ENCODE data around the gene RFX5. TPM values are rescaled to one million over a fixed set of nuclear protein-coding genes. Genes with fewer than 3 reads are reported as not detected.

RFX5 gene
- total RNA-seq, 1 experiment from 2014 or later = 73.6 TPM

GRCh38 chr1:151347523-151348246 is 633 bp upstream of the RFX5 start:
- DNase-seq = no peak
- BruUV-seq (replicated peaks) = TSS peak; percentile 57
- Histone ChIP-seq H3K27ac (peak overlapping the region; percentile 40), H3K4me3 (peak overlapping the region; percentile 82; the same call in 1 of the 2 replicates), H3K27me3 (ENCODE audit: insufficient read depth, low read depth) (no peaks in the 10 kb centered on the region), H3K9me3 (ENCODE audit: insufficient read depth, low read depth) (no peaks in the 10 kb centered on the region; the same call in 1 of the 2 replicates), H3K4me1 (replicated peaks; ENCODE audit: insufficient read depth) (peaks cover 11% of the 10 kb centered on the region), H3K79me2 (ENCODE audit: low read depth) (peaks cover 8% of the 10 kb centered on the region; the same call in 1 of the 2 replicates), H2AFZ (peak overlapping the region; percentile 75), H3F3A (ENCODE audit: insufficient read depth, low read depth) (no peaks in the 10 kb centered on the region), H3K36me3 (ENCODE audit: low read depth) (peaks cover 4% of the 10 kb centered on the region; the same call in 1 of the 2 replicates), H4K20me1 (ENCODE audit: insufficient read depth) (no peaks in the 10 kb centered on the region), H3K9me2 (ENCODE audit: insufficient read depth) (no peaks in the 10 kb centered on the region), H3K4me2 (peak overlapping the region; percentile 75)
- CTCF ChIA-PET = interaction anchor here (0.7 kb wide), 1 partner anchor 412 kb away, joined by 3 read pairs; no protein-coding TSS in a partner anchor
- POLR2A ChIA-PET (ENCODE audit: unreplicated experiment) = interaction anchor here (0.7 kb wide), 1 partner anchor 20 kb away, joined by 6 read pairs; no protein-coding TSS in a partner anchor
- intact Hi-C loops (cut with micrococcal nuclease; ENCODE audit: unreplicated experiment) = loop anchor here (2.0 kb wide), 1 partner anchor 51 kb away; the partner anchor contains the start of gene PSMB4
- TF ChIP-seq CTCF (conservative IDR thresholded peaks at IDR 0.05) (no peak), EZH2 (IDR thresholded peaks at IDR 0.05; ENCODE audit: low read depth) (no peak)

- H3K9me2 ChIP-seq (ENCODE audit: insufficient read depth) = no peaks in the 10 kb centered on the region
- TF ChIP-seq EZH2 (IDR thresholded peaks at IDR 0.05; ENCODE audit: low read depth) (no peak), CTCF (conservative IDR thresholded peaks at IDR 0.05) (no peak)
- H4K20me1 ChIP-seq (ENCODE audit: insufficient read depth) = no peaks in the 10 kb centered on the region
- POLR2A ChIA-PET (ENCODE audit: unreplicated experiment) = no interaction called here
- H3K4me1 ChIP-seq (replicated peaks; ENCODE audit: insufficient read depth) = peaks cover 11% of the 10 kb centered on the region
- peaks cover 8% of the 10 kb centered on the region for H3F3A ChIP-seq (ENCODE audit: insufficient read depth, low read depth)
- DNase-seq = no peak
- intact Hi-C loops (cut with micrococcal nuclease; ENCODE audit: unreplicated experiment) = loop anchor here (2.0 kb wide), 1 partner anchor 53 kb away; the partner anchor contains the start of gene PSMB4
- peaks cover 4% of the 10 kb centered on the region; the same call in 1 of the 2 replicates for H3K36me3 ChIP-seq (ENCODE audit: low read depth)
- H2AFZ ChIP-seq = peak overlapping the region; percentile 82
- CTCF ChIA-PET = no interaction called here
- no peaks in the 10 kb centered on the region for H3K27me3 ChIP-seq (ENCODE audit: insufficient read depth, low read depth)
- no peaks in the 10 kb centered on the region; the same call in 1 of the 2 replicates for H3K9me3 ChIP-seq (ENCODE audit: insufficient read depth, low read depth)
- peak overlapping the region; percentile 83 for H3K27ac ChIP-seq
- H3K4me2 ChIP-seq = peak overlapping the region; percentile 98
- peaks cover 8% of the 10 kb centered on the region; the same call in 1 of the 2 replicates for H3K79me2 ChIP-seq (ENCODE audit: low read depth)
- TSS peak; percentile 69 for BruUV-seq (replicated peaks)
- H3K4me3 ChIP-seq = peak overlapping the region; percentile 82
These were observed 827 bp downstream of the RFX5 start for GRCh38 chr1:151346082-151346768.

GRCh38 chr1:151344291-151344690 is 2.8 kb downstream of the RFX5 start:
- Histone ChIP-seq H3K36me3 (ENCODE audit: low read depth) (peaks cover 4% of the 10 kb centered on the region; the same call in 1 of the 2 replicates), H3K9me2 (ENCODE audit: insufficient read depth) (no peaks in the 10 kb centered on the region), H3F3A (ENCODE audit: insufficient read depth, low read depth) (peaks cover 11% of the 10 kb centered on the region), H3K4me2 (no peak overlapping the region), H4K20me1 (ENCODE audit: insufficient read depth) (no peaks in the 10 kb centered on the region), H3K79me2 (ENCODE audit: low read depth) (peaks cover 8% of the 10 kb centered on the region; the same call in 1 of the 2 replicates), H2AFZ (no peak overlapping the region), H3K27ac (no peak overlapping the region), H3K27me3 (ENCODE audit: insufficient read depth, low read depth) (no peaks in the 10 kb centered on the region), H3K4me1 (replicated peaks; ENCODE audit: insufficient read depth) (peaks cover 11% of the 10 kb centered on the region), H3K9me3 (ENCODE audit: insufficient read depth, low read depth) (no peaks in the 10 kb centered on the region), H3K4me3 (no peak overlapping the region)
- TF ChIP-seq EZH2 (IDR thresholded peaks at IDR 0.05; ENCODE audit: low read depth) (no peak), CTCF (conservative IDR thresholded peaks at IDR 0.05) (no peak)
- BruUV-seq (replicated peaks) = no TSS peak
- ChIA-PET POLR2A (ENCODE audit: unreplicated experiment) (interaction anchor here (0.6 kb wide), 1 partner anchor 30 kb away, joined by 6 read pairs; no protein-coding TSS in a partner anchor), CTCF (interaction anchor here (0.5 kb wide), 1 partner anchor 93 kb away, joined by 16 read pairs; no protein-coding TSS in a partner anchor)
- no peak for DNase-seq
- intact Hi-C loops (cut with micrococcal nuclease; ENCODE audit: unreplicated experiment) = loop anchor here (5.0 kb wide), 1 partner anchor 147 kb away; the partner anchor contains the start of gene PIP5K1A

All from PC-9 (cell line).